DMS 273 (cell line): ENCODE data around the gene CCR9.

Experiments used
- DNase-seq: peaks from one replicate; lab custom pipeline; 2025; ENCODE audit not compliant: unreplicated experiment; lab: John Stamatoyannopoulos, UW

CCR9 gene

DNA sequence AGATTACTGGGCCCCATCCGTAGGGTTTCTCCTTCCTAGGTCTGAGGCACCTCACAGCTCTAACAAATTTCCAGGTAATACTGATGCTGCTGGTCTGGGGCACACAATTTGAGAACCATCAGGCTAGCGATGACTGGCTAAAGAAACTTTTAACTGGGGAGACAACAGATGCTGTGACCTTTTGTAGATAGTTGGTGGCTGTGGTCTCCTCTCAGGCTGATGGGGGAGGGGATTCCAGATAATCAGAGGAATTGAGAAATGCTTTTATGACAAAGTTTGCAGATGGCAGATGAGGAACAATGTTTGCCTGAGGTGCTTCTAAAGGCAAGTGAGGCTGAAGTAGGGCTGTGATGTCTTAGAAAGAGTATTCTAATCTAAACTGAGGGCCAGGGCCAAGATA is 13.8 kb upstream of the CCR9 start:
- no peak for DNase-seq

DNA sequence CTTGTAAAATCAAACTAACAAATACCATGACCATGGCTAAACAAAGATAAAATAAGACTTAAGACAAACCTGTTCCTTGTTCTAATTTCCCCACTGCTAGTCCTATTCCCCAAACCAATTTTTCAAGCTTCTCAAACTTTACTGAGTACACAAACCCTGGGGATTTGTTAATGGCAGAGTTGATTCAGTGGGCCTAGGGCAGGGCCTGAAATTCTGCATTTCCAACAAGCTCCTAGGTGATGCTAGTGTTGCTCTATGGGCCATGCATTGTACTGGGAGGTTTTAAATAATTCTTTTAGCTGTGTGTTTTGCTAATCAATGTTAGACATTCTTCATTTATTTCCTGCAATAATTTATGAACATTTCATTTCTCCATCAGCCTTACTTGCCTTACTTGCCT is 13.3 kb upstream of the CCR9 start:
- DNase-seq: no peak

DNA sequence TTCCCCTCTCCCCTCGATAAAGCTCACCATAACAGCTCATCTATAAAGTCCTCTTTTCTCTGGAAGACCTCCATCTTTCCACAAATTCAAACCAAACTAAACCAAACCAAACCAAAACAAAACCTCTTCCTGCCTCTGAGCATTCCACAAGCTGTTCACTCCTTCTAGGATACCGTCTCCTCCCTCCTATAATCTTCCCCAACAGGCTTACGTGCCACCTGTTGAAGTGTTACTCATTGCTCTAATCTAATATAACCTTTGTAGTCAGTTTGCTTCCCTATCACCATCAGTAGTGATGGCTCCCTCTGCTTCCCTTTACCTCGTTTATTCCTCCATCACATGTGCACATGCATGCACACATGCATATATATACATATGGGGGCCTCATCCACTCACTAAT is 12.7 kb upstream of the CCR9 start:
- DNase-seq: peak; percentile 14

DNA sequence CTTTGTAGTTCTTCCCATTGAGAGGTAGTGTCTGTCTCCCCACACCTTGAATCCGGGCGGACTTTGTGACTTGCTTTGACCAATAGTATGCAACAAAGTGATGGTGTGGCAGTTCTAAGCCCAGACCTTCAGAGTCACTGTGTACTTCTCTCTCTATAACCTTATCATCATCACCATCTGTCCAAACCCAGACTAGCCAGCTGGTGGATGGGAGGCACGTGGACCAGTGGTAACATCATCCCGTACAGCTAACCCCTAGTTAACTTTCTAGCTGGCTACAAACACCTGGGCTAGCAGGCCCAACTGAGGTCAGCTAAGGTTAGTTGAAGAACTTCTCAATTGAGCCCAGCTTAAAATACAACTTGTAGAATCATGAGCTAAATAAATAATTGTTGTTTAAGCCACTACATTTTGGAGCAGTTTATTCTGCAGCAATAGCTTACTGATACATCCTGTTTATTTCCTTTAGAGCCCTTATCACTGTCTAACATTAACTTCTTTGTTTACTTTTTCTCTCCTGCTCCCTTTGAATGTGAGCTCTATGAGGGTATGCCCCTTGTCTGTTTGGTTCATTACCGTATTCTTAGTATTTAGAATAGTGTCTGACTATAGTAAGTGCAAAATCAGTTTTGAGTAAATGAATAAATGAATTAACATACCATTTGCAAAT is 11.5 kb upstream of the CCR9 start:
- peak; percentile 81 for DNase-seq

DNA sequence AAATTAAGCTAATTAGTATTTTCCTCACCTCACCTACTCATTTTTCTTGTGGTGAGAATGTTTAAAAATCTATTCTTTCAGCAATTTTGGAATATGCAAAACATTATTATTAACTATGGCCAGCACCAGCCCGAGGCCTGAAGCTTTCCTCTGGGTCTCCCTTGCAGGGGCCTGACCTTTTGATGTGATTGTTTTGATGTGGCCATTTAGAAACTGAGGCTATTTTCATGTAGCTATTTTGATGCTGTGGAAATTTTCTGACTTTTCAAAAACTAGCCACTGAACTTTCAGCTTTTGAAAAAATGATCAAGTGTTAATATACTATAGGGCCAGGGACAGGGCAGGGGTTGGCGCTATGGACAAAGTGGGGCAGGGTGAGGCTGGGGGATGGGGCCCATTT is 8.2 kb upstream of the CCR9 start:
- DNase-seq: no peak

DNA sequence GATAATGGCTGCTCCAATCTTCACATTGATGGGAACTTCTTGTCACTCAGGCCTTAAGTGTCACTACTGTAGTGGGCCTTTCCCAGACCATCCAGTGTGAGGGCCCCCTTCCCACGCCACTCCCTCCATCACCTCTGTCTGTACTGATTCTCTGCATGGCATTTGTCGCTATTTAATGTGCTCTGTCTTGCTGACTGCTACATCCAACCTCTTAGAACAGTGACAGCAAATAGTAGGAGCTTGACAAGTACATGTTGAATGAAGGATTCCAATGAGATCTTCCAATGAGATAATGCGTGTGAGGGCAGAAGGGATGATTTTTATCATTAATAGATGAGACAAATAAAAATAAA is 5.6 kb upstream of the CCR9 start:
- no peak for DNase-seq

DNA sequence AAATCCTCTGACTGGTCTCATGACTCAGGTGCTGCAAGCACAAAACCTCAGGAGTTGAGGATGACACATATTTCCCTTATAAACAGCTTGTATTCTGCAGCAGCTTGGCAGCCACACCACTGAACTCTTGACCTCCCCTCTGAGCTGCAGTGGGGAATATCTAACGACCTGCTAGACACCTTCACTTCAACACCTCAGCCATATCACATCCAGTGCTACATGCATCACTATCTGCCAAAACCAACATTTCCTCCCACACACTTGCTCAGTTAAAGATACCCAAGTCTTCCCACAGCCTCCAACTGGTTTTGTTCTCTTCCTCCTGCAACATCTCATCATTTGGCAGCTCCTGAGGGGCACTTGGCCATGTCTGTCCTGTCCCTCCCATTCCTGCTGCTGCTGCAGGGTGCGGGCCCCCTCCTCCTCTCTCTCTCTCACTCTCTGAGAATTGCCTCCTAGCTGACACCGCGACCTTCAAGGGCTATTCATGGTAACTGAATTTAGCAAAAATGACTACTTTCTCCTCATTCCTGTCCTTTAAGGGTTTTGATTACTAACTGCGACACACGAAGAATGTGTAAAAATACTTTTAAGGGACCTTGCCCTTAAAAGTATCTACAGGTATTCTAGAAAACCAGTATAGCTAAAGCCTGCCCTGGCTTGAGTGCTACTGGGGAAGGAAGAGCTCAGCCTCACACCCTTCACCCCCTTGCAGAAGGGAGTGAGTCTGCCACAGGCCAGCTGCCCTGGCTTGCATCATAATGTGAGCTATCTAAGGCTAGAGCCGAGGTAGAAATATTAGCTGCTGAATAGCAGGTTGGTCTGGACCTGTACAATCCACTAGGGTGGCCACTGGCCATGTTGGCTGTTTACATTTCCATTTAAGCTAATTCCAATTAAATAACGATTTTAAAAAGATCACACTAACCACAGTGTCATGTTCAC is 5.0 kb upstream of the CCR9 start:
- DNase-seq: peak; percentile 5

DNA sequence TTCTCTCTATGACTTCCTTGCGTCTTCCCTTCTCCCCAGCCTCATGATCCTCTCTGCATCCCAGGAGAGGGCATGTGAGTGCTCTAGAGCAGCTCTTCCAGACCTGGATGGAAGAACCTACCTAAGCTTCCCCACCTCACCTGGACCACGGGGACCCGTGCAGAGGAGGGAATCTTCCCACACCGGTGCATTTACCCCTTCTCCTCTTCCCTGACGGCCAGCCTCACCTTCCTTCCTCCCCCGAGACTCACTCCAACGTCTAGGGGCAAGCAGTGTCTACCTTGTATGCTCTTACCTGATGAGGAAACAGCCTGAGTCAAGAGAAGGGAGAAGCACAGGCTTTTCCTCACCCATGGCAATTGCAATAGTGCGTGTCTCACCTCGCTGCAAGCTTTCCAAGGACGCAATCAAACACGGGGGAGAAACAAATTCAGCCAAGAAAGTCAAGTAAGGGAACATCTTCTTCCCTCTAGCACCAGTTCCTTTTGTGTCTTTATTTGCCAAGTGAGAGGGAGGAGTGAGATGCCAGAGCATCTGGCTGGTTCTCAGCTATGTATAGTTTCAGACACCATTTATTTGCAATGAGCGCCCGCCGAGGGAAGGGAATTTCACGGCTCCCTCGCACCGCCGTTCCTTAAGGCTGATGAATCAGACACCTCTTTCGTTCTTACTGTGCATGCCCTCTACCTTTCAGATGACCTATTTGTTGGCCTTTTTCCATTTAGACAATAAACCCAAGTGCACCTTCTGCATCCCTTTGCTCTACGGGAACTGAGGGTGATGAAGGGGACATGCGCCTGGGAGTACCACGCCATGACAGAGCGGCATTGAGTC is 1.8 kb upstream of the CCR9 start:
- DNase-seq: no peak

DNA sequence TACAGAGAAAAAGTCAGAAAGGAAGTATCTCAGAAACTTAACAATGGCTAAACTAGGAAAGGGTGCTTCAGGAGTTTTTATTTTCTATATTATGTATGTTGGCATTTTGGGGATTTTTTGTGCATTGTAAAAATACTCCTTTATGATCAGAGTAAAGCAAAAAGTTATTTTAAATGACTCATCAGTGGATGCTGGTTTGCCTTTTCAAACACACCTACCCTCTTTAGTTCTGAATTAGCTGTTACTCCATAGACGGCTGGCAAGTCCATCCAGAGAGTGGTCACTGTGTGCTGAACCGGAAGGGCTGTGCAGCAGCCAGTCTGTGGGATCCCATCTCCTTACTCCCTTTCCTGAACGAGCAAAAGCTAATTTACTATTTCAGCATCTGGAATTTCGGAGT is 942 bp downstream of the CCR9 start:
- no peak for DNase-seq

DNA sequence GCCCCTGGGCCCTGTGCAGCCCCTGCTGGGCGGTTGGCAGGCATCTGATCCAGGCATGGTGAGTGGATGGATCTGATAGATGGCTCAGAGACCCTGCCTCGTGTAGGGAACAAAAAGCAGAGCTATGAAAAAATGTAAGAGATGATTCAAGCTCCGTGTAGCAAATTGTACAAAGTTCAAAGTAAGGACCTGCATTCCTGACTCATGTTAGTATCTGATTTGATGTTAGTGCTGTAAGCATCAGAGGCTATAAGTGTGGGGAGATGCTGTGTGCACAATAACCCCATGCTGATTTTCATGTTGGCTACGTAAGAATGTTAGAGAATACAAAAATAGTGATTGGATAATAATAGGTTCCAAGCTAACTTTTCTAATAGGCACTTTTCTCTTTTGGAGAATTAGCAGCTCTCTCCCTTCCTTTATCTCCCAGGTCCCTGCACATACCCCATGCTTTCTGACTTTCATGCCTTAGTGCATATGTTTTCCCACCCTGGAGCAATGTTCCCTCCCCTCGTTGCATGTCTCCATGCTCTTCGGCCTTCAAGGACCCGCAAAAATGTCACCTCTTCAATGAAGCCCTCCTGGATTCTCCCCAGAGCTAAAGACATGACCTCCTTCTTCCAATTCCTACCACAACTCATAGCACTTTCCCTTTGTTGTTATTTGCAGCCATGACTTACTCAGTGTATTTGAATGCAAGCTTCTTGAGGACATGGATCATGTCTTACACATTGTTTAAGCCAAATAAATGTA is 1.6 kb downstream of the CCR9 start:
- DNase-seq: no peak

DNA sequence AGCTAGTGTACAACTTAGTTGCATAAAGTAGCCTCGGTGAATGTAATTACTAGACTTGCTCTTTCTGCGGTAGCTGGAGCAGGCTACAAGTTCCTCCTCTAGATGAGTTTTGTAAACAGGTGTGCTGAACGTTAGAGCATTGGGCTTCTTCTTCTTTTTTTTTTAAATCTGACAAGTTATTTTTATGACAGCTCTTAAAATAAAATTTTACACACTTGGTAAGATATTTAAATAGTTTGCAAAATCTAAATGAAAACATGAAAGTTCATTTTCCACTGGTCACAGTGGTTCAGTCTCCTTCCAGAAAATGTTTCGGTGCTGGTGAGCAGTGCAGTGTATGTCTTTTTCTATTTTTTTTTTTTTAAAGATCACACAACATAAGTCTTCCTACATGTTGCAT is 3.0 kb downstream of the CCR9 start:
- no peak for DNase-seq

DNA sequence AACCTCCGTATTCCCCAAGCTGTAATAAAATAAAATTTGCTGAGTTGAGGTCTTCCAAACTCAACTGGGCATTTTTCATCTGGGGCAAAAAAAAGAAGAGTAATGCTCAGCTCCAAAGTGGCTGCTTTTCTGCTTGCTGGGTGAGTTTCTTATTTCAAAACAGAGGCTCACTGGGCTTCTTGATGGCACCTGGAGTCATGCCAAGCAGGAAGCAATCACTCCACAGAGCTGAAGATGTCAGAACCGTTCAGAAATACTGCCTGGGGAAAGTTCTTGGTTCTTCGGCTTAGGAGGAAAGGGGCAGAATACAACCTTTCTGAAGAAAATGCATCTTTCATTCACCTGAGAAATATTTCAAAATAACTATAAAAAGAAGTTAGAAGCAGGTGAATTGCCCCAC is 4.1 kb downstream of the CCR9 start:
- DNase-seq: peak; percentile 62

DNA sequence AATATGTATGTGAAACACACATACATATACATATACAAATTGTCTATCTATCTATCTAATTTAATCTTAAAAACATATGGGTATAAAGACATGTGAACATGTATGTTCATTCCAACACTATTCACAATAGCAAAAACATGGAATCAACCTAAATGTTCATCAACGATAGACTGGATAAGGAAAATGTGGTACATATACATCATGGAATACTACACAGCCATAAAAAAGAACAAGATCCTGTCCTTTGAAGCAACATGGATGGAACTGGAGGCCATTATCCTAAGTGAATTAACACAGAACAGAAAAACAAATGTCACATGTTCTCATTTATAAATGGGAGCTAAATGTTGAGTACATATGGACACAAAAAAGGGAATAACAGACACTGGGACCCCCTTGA is 5.8 kb downstream of the CCR9 start:
- DNase-seq: no peak

DNA sequence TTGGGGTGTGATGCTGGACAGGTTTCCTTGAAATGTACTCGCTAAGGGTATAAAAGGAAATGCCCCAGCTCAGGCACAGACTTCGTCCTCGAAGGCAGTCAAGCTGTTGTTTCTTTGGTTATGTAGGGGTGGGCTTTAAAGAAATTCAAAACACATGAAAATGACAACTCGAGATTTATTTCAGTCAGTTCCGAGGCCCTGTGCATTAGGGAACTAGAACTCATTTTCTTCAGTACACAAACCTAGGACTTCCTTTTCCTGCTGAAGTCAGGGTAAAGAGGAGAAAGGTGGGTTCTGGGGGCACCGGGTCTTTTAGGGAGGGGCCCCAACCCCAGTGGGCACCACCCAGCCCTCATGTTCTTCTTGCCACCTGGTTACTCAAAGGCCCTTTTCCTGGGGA is 7.7 kb downstream of the CCR9 start:
- no peak for DNase-seq

DNA sequence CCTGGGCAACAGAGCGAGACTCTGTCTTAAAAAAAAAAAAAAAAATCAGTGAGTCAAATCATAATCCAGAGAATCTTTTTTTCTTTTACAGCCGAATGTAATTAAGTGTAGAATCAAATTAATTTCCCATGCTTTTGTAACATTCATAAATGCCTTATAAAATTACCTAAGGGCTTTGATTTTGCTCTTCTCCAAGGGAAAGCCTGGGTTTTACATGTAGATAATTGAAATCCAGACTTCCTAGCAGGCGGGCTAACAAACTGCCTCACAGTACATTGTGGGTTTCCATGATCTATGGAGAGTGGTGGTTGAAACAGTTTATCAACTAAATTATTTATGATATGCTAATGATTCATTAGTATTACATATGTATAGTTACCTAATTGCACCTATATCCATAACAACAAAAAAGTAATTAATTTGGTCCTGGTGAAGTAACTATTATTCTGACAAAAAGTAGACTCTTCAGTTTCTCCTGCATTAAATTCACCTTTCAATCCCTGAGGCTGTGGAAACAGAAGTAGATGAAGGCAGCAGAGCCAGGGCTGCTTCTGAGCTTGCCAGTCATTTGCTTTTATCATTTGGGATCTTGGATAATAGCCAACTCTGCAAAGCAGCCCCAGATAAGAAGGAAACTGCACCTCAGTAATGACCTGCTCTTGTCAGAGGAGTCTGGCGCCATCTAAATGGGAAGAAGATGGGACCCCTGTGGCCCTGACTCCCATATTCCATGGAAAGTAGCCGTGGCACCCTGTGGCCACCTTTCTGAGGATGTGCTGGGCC is 9.5 kb downstream of the CCR9 start:
- DNase-seq: peak; percentile 10

DNA sequence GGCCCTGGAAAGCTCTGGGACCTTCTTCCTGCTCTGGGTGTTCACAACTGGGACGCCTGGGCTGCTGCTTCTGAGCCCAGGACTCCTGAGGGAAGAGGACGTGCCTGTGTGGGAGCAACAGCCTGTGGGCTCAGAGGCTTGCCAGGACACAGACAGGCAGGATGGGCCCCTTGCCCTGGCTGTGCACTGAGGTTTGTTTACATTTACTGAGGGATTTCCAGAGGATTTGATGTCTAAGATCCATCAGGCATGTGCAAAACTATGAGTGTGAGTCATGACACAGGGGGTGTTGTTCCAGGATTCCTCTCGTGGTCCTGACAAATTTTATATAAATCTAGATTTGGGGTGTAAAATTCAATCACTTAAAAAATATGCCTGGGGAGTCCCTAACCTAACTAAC is 10.6 kb downstream of the CCR9 start:
- DNase-seq: no peak

DNA sequence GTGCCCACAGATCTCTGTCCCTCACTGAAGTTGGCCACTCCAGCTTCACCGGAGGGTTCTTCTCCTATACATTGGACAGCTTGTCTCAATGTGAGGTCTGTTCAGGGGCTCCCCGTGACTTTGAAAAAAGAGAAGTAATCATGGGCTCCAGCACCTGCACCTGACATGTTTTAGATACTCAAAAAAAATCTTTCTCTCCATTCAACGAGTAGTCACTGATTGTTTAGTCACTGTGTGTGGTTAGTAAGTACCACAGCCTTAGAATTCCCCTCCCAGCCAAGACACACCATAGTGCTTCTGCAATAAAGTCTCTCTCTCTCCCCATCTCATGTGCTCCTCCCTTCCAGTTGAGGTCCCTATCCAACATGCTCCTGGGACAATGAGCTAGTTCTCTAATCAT is 18.6 kb downstream of the CCR9 start:
- DNase-seq: no peak

DNA sequence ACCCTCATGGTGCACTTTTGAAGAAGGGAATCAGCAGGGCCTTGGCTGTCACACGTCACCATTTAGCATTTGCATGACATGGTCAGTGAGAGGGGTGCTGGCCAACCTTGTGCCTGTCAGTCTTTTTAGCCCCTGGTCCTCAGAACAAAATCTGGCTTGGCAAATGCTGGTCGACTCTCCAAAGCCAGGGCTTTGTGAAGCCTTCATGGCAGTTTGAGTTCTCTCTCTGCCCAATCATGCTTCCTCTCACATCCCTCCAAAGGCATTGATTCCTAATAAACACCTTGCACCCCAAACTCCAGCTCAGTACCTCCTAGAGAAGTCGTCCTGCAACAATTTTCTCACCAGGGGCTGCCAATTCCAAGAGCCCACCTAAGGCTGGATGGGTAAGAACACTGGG is 19.4 kb downstream of the CCR9 start:
- no peak for DNase-seq

DNA sequence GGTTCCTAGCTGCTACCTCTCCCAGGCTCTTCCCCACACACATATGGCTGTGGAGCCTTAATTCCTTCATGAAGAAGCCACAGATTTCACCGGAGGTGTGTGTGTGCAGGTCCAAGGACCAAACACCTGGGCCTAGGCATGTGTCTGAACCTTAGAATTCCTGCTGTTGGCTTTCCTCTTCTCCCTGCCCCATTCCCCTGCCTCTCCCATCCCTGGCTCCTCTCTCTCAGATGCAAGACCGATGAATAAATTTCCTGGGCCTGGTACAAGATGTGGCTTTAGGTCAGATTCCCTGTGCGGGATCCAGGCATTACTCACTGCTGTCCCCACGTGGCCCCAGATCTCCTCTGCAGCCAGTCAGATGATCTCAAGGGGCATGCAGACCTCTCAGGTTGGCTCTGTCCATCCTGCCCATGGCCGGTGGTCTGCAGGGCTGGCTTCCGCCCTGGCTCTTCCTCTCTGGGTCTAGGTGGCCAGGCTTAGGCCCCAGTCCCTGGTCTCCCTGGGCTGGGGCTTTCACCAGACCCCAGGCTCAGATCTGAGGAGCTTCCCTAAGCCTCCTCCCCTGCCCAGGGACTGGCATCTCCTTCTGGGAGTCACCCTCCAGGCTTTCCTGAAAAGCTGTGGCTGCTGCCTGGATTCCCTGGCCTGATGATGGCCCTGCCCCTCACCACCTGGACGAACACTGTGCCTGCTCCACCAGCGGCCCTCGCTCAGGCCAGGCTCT is 20.5 kb downstream of the CCR9 start:
- peak; percentile 9 for DNase-seq
